NCI-H146 treated with DMSO at 0.1 percent for 48 hours (cell line): ENCODE measurements around the gene MTHFR.
A peak's percentile ranks its signal among the peaks of the same experiment; 100 is the strongest.

Experiments used
- DNase-seq: peaks from one replicate; lab custom pipeline; 2025; ENCODE audit not compliant: unreplicated experiment; lab: John Stamatoyannopoulos, UW

MTHFR gene

DNA sequence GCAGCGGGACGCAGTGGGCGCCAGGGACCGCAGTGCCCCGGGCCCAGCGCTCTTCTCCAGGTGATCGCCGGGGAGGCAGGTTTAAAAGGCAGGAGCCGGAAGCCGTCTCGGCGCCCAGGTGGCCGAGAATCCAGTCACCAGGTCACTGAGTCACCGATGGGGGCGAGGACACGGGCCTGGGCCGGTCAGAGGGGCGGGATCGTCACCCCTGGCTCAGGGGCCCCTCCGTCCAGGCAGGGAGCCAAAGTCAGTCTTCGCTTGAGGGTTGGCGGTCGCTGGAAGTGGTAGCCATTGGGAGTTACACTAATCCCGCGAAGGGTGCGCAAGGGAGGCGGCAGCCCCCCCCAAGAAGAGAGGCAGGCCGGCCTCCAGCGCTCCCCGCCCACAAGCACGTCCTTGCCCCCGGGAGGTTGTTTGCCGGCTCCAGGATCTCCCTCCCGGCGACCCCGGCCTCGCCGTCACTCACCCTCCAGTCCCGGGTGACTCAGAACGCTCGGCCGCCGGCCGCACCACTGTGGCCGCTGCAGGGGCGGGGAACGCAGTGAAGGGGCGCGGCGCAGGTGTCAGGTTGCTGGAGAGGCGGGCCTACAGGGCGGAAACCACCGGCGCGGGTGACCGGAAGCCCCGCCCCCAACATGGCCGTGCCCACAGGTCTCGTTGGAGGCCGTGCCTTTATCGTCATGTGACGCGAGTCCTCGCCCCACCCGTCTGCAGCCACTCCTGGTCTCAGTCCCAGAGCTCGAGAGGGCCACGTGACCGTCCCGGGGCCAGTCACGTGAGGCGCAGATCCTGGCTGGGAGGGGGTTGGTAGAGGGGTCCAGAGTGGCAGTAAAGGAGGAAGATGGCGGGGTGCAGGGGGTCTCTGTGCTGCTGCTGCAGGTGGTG lies at the start of gene MTHFR, which contains the start of gene CLCN6:
Gene MTHFR (minus strand): TSS at position 543 of the 885 bp plus-strand sequence. CDS start 2,848 bp downstream, outside the sequence.
Gene CLCN6 (plus strand): TSS at position 770 of the 885 bp plus-strand sequence. CDS start 72 bp downstream, at position 842.
- peak; percentile 89 for DNase-seq

DNA sequence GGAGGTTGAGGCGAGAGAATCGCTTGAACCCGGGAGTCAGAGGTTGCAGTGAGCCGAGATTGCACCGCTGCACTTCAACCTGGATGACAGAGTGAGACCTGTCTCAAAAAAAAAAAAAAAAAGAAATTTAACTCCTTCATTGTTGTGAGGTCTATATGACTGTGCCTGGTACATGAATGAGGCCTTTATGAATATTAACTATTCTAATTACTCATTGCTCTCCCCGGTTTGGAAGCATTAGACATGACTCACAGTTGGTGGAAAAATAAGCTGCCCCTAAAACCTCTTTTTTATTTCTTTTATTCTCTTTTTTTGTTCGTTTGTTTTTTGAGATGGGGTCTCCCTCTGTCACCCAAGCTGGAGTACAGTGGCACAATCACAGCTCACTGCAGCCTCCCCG lies 49.7 kb upstream of the MTHFR start:
- no peak for DNase-seq

DNA sequence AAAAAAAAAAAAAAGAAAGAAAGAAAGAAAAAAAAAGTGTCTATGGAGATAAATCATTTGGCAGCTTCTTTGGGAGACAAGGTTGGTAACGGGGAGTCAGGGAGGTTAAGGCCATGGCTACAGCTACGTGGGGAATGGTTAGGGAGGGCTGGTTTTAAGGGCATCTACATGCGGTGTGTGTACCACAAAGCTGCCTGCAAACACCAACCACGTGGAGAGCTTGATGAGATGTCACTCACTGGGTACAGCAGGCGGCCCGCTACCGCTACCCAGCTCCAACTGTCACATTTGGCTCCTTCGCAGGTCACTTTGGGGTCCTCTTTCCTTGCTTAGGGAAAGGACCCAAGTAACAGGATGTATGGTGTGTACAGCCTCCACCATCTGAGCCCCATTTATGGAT lies 48.8 kb upstream of the MTHFR start:
- DNase-seq, result no peak

DNA sequence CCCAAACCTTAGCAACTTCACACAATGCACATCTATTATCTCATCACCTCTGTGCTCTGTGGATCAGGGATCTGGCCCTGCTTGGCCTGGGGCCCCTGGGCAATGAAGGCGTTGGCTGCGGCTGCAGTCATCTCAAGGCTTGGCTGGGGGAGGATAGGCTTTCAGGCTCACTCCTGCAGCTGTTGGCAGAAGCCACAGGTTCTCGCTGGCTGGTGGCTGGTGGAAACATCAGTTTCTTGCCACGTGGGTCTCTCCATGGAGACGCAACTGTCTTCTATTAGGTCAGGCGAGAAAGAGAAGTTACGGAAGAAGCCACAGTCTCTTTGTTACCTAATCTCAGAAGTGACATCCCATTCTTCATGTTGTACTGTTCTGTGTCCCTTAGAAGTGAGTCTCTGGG lies 45.4 kb upstream of the MTHFR start:
- DNase-seq, result no peak

DNA sequence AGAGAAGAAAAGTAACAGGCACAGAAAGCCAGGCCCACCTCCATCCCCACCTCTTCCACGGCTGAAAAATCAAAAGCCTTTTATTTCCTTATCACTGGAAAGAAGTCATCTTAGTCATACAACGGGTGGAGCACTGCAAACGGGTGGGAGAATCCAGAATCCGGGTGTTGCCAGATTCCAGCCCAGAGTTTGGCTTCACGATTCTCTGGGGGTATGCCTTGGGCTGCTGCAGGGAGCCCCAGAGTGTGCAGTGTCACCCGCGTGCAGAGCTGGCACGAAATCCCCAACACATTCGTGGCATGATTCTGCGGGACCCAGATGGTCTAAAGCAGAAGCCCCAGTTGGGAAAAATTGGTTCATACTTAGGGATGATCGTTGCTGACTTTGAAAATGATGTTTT lies 44.4 kb upstream of the MTHFR start:
- no peak for DNase-seq

DNA sequence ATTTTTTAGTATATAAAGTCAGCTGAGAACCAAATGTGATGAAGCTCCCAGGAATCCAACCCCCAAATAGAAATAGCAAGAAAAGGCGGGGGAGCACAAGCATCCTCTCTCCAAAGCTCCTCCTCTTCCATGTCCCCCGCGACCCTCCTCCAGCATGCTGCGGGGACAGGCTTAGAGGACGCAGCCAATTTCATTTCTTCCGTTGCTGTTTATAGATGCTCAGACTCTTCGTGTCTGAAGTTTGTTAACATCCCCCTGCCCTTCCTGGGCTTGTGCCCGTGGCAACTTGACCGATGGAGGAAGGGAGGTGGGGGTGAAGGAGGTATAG lies 42.6 kb upstream of the MTHFR start:
- DNase-seq, result no peak

DNA sequence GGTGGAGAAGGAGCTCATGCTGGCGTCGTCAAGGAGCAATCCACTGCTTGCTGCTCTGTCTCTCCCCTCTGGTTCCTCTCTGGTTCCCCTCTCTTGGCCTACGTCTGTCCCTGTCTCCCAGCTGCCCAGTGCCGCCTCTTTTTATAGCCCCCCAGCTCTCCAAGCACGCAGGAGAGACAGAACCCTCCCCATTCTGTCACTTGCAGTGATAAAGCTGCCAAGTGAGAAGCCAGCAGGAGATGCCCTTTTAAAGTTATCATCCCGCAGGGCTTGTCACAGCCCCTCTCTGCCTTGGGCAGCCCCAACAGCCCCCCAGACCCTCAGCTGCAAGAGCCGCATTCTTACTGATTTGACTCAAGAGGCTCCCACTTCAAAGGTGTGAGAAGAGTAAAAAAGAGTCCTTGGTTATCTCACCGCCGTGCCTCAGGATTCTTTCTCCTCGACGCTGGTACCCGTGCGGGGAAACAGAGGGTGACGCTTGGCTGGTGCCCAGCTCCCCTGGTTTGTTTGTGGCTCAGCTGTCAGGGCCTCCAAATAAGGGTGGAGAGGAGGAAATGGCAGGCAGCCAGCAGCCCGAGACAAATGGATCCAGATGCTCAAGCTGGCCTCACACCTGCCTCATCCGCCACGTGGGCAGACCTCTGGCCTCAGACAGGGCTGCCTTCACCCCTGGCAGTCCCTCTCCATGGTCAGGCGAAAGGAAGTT lies 42.1 kb upstream of the MTHFR start, which contains the start of gene NPPA:
Gene NPPA (minus strand): TSS at position 117 of the 706 bp plus-strand sequence. CDS start 99 bp downstream, at position 18.
- DNase-seq, result no peak

DNA sequence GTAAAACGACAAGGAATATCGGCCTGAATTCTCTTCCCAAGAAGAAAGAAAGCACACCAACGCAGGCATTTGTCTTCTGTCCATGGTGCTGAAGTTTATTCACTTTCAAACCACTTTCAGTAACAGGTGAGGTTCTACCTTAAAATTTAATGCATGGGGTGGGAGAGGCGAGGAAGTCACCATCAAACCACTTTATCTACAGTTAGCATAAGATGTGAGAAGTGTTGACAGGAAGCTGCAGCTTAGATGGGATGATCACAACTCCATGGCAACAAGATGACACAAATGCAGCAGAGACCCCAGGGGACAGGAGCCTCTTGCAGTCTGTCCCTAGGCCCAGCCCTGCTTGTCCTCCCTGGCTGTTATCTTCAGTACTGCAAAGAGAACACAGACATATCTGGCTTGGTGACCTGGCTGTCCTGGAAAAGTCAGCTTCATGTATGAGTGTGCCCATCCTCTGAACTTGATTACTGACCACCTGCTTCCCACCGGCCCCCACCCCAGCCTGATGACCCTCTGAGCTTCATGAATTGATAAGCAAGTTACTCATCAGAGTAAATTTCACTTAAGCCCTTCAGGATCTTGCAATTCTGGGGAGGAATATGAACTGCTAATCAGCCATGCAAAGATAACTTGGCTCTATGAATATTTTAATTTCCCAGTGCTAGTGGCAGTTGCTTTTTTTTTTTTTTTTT lies 40.0 kb upstream of the MTHFR start:
- DNase-seq, result no peak

DNA sequence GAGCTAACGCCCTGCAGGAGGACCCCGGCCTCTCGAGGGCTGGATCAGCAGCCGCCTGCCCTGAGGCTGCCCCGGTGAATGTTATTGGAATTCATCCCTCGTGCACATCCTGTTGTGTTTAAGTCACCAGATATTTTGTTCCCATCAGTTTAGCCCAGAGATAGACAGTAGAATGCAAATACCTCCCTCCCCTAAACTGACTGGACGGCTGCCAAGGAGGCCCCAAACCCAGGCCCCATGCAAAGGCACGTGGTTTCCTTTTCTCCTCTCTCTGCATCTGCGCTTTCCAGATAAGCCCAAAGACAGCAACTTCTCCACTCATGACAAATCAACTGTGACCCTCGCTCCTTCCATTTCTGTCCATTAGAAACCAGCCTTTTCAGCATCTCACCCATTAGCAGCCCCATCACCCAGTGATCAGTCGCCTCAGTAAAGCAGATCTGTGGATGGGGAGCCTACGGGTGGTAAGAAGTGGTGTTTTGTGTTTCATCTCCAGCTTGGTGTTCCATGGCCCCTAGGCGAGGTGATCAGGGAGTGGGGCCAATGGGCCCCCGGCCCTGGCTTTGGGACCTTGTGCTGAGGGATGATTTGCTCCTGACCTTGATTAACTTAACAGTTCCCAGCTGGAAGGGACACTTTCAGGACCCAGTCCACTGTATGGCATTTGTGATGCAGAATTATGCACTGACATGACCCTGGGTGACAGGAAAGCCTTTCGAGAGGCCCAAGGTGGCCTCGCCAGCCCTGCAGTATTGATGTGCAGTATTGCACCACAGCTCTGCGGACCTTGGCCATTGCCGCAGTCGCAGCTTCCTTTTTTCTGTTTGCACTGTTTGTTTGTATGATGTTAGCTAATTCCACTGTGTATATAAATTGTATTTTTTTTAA lies 36.6 kb upstream of the MTHFR start:
- peak; percentile 69 for DNase-seq

DNA sequence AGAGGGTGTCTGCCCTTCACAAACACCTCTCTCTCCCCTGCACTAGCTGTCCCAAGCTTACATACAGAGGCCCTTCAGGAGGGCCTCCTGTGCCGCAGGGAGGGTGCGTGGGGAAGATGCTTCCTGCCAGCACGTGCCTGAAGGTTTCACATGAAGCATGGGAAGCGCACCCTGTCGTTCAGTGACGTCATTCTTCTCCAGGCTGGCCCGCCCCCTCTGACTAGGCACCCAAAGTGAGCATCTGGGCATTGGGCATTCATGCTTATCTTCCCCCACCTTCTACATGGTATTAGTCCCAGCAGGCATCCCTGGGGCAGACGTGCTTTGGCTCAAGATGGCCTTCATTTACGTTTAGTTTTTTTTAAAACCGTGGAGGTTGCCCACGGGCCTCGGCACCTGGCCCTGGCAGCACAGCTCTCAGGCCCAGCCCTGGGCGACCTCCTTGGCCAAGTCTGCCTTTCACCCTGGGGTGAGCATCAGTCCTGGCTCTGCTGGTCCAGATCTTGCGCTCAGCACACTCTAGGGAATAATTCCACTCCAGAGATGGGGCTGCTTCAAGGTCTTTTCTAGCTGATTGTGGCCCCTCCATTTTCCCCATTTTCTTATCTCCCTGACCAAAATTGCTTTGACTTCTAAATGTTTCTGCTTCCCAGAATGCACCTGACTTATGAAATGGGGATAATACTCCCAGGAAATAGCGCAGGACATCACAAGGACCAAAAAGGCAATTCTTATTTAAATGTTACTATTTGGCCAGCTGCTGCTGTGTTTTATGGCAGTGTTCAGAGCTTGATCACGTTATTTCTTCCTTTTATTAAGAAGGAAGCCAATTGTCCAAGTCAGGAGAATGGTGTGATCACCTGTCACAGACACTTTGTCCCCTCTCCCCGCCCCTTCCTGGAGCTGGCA lies 35.7 kb upstream of the MTHFR start:
- peak; percentile 69 for DNase-seq

DNA sequence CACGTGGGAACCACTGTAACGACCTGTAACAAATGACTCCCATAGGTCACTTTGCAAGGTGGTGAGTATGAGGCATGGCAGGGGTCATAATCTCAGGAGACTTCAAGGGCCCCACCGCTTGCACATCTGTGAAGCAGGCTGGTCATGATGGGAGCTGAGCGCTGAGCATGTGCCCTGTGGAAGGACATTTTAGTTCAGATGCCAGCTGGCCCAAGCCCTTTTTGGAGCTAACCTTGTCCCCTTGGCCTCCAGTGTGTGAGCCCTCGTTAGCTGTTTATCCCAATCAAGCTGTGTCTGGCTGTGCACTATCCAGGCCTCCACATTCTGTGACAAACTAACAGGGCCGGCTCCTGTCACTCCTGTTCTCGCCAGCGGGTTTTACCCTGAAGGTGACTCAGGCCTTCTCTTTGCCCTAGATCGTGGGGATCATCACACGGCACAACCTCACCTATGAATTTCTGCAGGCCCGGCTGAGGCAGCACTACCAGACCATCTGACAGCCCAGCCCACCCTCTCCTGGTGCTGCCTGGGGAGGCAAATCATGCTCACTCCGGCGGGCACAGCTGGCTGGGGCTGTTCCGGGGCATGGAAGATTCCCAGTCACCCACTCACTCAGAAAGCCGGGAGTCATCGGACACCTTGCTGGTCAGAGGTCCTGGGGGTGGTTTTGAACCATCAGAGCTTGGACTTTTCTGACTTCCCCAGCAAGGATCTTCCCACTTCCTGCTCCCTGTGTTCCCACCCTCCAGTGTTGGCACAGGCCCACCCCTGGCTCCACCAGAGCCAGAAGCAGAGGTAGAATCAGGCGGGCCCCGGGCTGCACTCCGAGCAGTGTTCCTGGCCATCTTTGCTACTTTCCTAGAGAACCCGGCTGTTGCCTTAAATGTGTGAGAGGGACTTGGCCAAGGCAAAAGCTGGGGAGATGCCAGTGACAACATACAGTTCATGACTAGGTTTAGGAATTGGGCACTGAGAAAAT lies 34.3 kb upstream of the MTHFR start:
- DNase-seq, result no peak

DNA sequence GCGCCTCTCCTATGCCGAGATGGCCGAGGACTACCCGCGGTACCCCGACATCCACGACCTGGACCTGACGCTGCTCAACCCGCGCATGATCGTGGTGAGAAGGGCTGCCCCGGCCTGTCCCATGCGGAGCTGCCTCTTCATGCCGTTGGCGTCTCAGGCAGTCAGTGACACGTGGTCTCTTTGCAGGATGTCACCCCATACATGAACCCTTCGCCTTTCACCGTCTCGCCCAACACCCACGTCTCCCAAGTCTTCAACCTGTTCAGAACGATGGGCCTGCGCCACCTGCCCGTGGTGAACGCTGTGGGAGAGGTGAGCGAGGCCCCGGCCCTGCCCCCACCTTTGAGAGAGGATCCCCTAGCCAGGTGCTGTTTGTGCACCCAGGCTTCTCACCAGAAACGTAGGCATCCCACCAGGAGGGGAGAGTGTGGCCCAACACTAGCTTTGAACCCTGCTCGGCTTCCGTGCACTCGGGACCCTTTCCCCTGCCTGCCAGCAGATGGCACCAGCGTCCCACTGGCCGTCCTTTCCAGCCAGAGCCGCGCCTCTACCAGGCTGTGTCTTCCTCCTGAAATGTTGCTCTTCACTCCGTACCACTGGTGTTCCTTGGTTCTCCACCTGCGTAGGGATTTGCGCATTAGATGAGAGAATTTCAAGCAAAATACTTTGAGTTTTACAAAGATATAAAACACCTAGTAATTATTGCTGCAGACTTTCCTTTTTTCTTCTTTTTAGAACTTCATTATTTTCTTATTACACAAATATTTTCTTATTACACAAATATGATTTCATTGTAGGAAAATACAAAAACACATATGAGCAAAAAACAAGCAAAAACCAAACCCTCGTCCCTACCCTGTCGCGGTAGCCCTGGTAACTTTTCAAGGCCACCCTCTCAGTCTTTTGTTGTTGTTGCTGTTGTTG lies 32.8 kb upstream of the MTHFR start:
- peak; percentile 24 for DNase-seq

DNA sequence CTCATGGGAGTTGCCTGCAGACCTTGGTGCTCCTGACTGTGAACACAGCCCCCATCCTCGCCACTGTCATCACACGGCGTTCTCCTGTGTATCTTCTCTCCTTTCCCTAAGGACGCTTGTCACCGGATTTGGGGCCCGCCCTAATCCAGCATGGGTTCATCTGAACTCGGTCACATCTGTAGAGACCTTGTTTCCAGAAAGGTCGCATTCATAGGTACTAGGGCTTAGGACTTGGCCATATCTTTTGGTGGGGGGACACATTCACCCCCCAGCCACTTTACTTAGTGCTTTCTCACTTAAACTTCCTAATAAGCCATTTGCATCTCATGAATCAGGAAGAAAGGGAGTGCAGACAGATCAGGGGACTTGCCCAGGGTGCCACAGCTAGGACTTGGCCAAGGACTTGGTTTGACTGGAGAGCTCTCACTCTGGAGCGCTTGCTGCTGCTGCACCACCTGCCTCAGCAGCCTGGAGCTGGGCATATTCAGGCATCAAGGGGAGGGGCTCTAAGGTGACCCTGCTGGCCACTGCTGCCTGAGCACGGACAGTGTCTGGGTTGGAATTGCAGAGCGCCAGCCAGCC lies 32.1 kb upstream of the MTHFR start:
- DNase-seq, result no peak

DNA sequence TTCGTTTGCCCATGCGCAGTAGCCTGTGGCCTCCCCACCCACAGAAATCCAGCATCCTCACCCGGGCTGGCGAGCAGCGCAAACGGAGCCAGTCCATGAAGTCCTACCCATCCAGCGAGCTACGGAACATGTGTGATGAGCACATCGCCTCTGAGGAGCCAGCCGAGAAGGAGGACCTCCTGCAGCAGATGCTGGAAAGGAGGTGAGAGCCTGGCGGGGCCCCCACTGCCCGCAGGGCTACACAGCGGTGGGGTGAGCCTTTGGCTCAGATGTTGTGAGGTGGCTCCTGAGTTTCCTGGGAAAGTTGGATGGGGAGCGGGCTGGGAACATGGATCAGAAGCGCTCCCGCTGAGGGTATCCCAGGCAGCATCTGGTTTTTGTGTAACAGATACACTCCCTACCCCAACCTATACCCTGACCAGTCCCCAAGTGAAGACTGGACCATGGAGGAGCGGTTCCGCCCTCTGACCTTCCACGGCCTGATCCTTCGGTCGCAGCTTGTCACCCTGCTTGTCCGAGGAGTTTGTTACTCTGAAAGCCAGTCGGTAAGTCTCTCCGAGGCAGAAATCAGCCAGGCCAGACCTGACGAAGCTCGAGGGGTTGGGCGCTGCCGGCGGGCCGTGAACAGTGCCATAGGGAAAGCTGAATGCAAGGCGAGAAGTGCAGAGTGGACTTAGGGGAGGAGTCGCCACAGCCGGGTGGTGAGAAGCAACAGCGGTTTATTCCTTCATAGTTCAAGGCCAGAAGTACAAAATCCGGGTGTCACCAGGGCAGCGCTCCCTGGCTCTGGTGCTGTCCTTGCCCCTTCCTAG lies 31.4 kb upstream of the MTHFR start:
- DNase-seq, result no peak

DNA sequence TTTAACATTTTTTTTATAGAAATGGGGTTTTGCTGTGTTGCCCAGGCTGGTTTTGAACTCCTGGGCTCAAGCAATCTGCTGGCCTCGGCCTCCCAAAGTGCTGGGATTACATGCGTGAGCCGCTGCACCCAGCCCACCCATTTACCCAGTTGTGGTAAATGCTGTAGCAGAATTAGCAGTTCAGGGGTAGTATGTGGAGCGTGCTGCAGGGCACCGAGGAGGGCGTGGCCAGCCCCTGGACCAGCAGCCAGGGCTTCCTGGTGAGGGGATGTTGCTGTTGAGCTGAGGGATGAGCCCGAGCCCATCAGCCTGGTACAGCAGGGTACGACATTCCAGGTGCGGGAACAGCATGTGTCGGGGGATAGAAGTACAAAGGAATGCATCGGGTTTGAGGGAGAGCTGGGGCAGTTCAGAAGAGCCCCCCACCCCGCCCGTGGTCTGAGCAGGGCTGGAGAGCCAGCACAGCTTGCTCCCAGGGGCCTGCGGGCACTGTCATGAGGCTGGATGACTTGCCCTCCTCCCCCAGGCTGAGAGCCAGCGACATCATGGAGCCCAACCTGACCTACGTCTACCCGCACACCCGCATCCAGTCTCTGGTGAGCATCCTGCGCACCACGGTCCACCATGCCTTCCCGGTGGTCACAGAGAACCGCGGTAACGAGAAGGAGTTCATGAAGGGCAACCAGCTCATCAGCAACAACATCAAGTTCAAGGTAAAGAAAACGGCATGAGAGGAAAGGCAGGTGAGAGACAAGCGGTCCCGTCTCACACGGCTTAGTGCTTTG lies 29.9 kb upstream of the MTHFR start:
- DNase-seq, result no peak
